GM21515 (cell line): Measurements from ENCODE around the gene TFPI.
A peak's percentile ranks its signal among the peaks of the same experiment; 100 is the strongest.

Experiments
- ATAC-seq: cut with Tn5 transposase; IDR thresholded peaks from one replicate; pipeline ENCODE4 v1.9.1; 2021; ENCODE audit not compliant: unreplicated experiment

TFPI gene

GRCh38 chr2:187470698-187471097 is 83.5 kb downstream of the TFPI start:
- no peak for ATAC-seq

- ATAC-seq: no peak
These were observed 84.7 kb downstream of the TFPI start for GRCh38 chr2:187469538-187469937.

- no peak for ATAC-seq
These were observed 86.0 kb downstream of the TFPI start for GRCh38 chr2:187468262-187468661.

- ATAC-seq: peak; percentile 51
These were observed 88.0 kb downstream of the TFPI start for GRCh38 chr2:187466129-187466792.

- no peak for ATAC-seq
These were observed 91.4 kb downstream of the TFPI start for GRCh38 chr2:187462839-187463238.

- no peak for ATAC-seq
These were observed 92.7 kb downstream of the TFPI start for GRCh38 chr2:187461294-187462261.

GRCh38 chr2:187459256-187459655 is 95.0 kb downstream of the TFPI start:
- ATAC-seq: no peak

GRCh38 chr2:187453078-187453641 is 101.1 kb downstream of the TFPI start:
- no peak for ATAC-seq

GRCh38 chr2:187451510-187451909 is 102.7 kb downstream of the TFPI start:
- no peak for ATAC-seq

GRCh38 chr2:187447336-187447735 is 106.9 kb downstream of the TFPI start:
- ATAC-seq: no peak

GRCh38 chr2:187446711-187447110 is 107.5 kb downstream of the TFPI start:
- no peak for ATAC-seq

- no peak for ATAC-seq
These were observed 109.2 kb downstream of the TFPI start for GRCh38 chr2:187445051-187445450.

GRCh38 chr2:187442778-187443177 is 111.5 kb downstream of the TFPI start:
- no peak for ATAC-seq

- ATAC-seq: no peak
These were observed 111.9 kb downstream of the TFPI start for GRCh38 chr2:187442378-187442777.

GRCh38 chr2:187440101-187440675 is 114.0 kb downstream of the TFPI start:
- ATAC-seq: no peak

- ATAC-seq: no peak
These were observed 115.8 kb downstream of the TFPI start for GRCh38 chr2:187438455-187438854.

- ATAC-seq: no peak
These were observed 118.5 kb downstream of the TFPI start for GRCh38 chr2:187435756-187436155.

GRCh38 chr2:187435078-187435477 is 119.2 kb downstream of the TFPI start:
- ATAC-seq: no peak

- no peak for ATAC-seq
These were observed 119.9 kb downstream of the TFPI start for GRCh38 chr2:187434342-187434785.

- ATAC-seq: no peak
These were observed 122.3 kb downstream of the TFPI start for GRCh38 chr2:187431911-187432310.

GRCh38 chr2:187429989-187430388 is 124.2 kb downstream of the TFPI start:
- ATAC-seq: no peak
